GM23248 (cell line): ENCODE results near the gene ZCCHC10. TPM values are rescaled to one million over a fixed set of nuclear protein-coding genes. Genes with fewer than 3 reads are reported as not detected.

Experiments
- DNase-seq: peaks from one replicate; pipeline ENCODE4 v3.0.0-alpha.2; 2015
- H2AFZ ChIP-seq: fragments of 200-600 bp; sonication (generic); 2 replicates; pipeline ENCODE4 v1.6.1; 2016; ENCODE audit warnings: antibody characterized with exemption
- H3F3A ChIP-seq: fragments of 200-600 bp; sonication (generic); 2 replicates; pipeline ENCODE4 v1.6.1; 2016; ENCODE audit warnings: mild to moderate bottlenecking, antibody characterized with exemption, mixed run types; ENCODE audit not compliant: insufficient read depth
- H3K27ac ChIP-seq: fragments of 200-600 bp; sonication (generic); 2 replicates; pipeline ENCODE4 v1.5.1; 2016; ENCODE audit warnings: mild to moderate bottlenecking
- H3K27me3 ChIP-seq: fragments of 200-600 bp; sonication (generic); replicated peaks from 2 replicates; pipeline ENCODE4 v1.6.1; 2016; ENCODE audit warnings: mild to moderate bottlenecking; ENCODE audit not compliant: insufficient read depth
- H3K36me3 ChIP-seq: fragments of 200-600 bp; sonication (generic); 2 replicates; pipeline ENCODE4 v1.6.1; 2016; ENCODE audit warnings: low read depth, mild to moderate bottlenecking
- H3K4me1 ChIP-seq: fragments of 200-600 bp; sonication (generic); 2 replicates; pipeline ENCODE4 v1.6.1; 2016; ENCODE audit warnings: mild to moderate bottlenecking; ENCODE audit not compliant: insufficient read depth
- H3K4me2 ChIP-seq: fragments of 200-600 bp; sonication (generic); one replicate; pipeline ENCODE4 v1.6.1; 2016; ENCODE audit warnings: mild to moderate bottlenecking; ENCODE audit not compliant: unreplicated experiment
- H3K4me3 ChIP-seq: fragments of 200-600 bp; sonication (generic); 2 replicates; pipeline ENCODE4 v1.5.1; 2016; ENCODE audit warnings: mild to moderate bottlenecking
- H3K79me2 ChIP-seq: fragments of 200-600 bp; sonication (generic); 2 replicates; pipeline ENCODE4 v1.6.1; 2016; ENCODE audit warnings: mild to moderate bottlenecking; ENCODE audit not compliant: insufficient read depth
- H3K9ac ChIP-seq: fragments of 200-600 bp; sonication (generic); 2 replicates; pipeline ENCODE4 v1.6.1; 2016; ENCODE audit warnings: mild to moderate bottlenecking
- H3K9me2 ChIP-seq: fragments of 200-600 bp; sonication (generic); 2 replicates; pipeline ENCODE4 v1.6.1; 2016; ENCODE audit warnings: mixed run types, mild to moderate bottlenecking, moderate library complexity; ENCODE audit not compliant: insufficient read depth
- H3K9me3 ChIP-seq: fragments of 200-600 bp; sonication (generic); one replicate; pipeline ENCODE4 v1.6.1; 2017; ENCODE audit warnings: low read depth
- H4K20me1 ChIP-seq: fragments of 200-600 bp; sonication (generic); 2 replicates; pipeline ENCODE4 v1.6.0; 2016; ENCODE audit not compliant: insufficient read depth
- EZH2 ChIP-seq: fragments of 200-600 bp; sonication (generic); IDR thresholded peaks from 2 replicates; pipeline ENCODE4 v1.6.1; 2018; ENCODE audit warnings: antibody characterized with exemption, mild to moderate bottlenecking; ENCODE audit not compliant: insufficient read depth, poor library complexity, severe bottlenecking
- EZH2phosphoT487 ChIP-seq: fragments of 200-600 bp; sonication (generic); IDR thresholded peaks from 2 replicates; pipeline ENCODE4 v1.6.1; 2018; ENCODE audit warnings: antibody characterized with exemption, moderate library complexity, mild to moderate bottlenecking, low read depth; ENCODE audit not compliant: insufficient read depth
- WGBS, 2 experiments: methylation state at CpG; one replicate each; pipeline ENCODE4 v1.1.6; 2015 to 2017; ENCODE audit warnings: low lambda C conversion rate in 2 of 2, low coverage in 1 of 2; ENCODE audit errors: missing lambda C conversion rate in 2 of 2; 5-methylcytosine and 5-hydroxymethylcytosine counted together
- in situ Hi-C: fragments of 300-500 bp; cut with MboI; formaldehyde crosslinking; loops from 2 replicates; pipeline ENCODE4 v1.15.0; 2020
- polyA plus RNA-seq: library from polyadenylated mRNA; unstranded; fragments of >200 nt; fragmentation: Nextera tagmentation; extraction: Ambion mirVana; gene quantifications from 2 replicates; pipeline ENCODE4 v1.2.1, GENCODE V29; 2016
- total RNA-seq: library from RNA; depleted of rRNA; stranded (reverse); fragments of >200 nt; shearing (Covaris generic); gene quantifications from 2 replicates; pipeline ENCODE4 v1.2.3, GENCODE V29; 2014; rRNA removed

The ZCCHC10 gene
- total RNA-seq (9.5 and 13.0 TPM in 2 replicates), polyA plus RNA-seq (22.6 and 23.1 TPM in 2 replicates)

DNA sequence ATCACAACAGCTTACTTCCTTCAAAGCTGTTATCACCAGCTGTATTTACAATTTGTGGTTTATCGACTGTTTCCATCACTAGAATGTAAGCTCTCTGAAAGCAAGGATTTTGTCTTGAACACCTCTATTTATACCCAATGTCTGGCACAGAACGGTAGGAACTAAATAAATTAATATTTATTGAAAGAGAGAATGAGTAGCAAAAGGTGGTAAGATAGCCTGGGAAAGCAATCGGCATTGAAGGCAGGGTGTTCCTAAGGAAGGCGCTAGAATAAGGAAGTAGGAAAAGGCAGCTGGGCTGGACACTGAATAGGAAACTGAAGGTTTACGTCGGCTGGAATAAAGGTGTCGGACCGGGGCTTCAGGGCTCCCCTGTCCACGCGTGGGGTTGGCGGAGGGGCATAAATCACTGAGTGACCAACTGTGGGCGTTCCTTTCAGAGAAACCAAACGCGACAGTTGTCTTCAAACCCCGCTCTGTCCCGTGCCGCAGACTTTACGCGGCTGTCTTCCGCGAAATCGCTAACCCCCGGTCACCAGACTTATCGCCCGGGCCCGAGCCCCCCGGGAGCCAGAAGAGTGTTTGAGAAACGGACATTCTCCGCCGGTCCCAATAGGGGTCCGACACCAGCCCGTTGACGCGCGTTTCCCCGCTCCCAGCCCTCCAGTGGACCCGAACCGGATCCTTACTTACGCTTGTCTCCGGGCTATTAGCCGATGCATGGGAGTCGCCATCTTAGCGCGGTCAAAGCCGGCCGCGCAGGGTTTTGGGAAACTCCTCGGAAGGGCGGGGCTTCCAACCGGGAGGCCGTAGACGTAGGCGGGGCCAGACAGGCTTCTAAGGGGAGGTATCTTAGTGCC lies at the start of gene ZCCHC10:
Gene ZCCHC10 (minus strand): TSS at position 746 of the 860 bp plus-strand sequence. CDS start 12 bp downstream, at position 734.
- 0 to 2% methylated on average over 53 of the region's 53 CpGs for WGBS, 2 experiments
- H3K79me2 ChIP-seq: peaks cover 47% of the 10 kb centered on the region

GRCh38 chr5:133075572-133076536 lies 49.5 kb upstream of the ZCCHC10 start:
- Histone ChIP-seq H3K27ac (no peak overlapping the region), H3K4me2 (no peak overlapping the region)

More for the DNA sequence above, at the start of gene ZCCHC10:
- Histone ChIP-seq H3K9me3 (no peaks in the 10 kb centered on the region), H3K9ac (peak within 1 kb of the TSS; percentile 91), H3K27ac (peak within 1 kb of the TSS; percentile 84), H3F3A (peaks cover 5% of the 10 kb centered on the region; the same call in 1 of the 2 replicates), H3K9me2 (no peaks in the 10 kb centered on the region), H3K36me3 (no peaks in the 10 kb centered on the region), H3K4me2 (peak within 1 kb of the TSS; percentile 97), H3K4me3 (peak within 1 kb of the TSS; percentile 87), H2AFZ (peak within 1 kb of the TSS; percentile 96), H3K27me3 (no peaks in the 10 kb centered on the region), H3K4me1 (peaks cover 5% of the 10 kb centered on the region; the same call in 1 of the 2 replicates), H4K20me1 (no peaks in the 10 kb centered on the region)
- TF ChIP-seq EZH2 (no peak), EZH2phosphoT487 (no peak)
- DNase-seq: peak; percentile 98
- in situ Hi-C loops: no loop called here

GRCh38 chr5:133072021-133072420 lies 45.7 kb upstream of the ZCCHC10 start:
- H3K4me3 ChIP-seq: no peak overlapping the region
- H3K27me3 ChIP-seq: no peaks in the 10 kb centered on the region
- 85 to 97% methylated on average over 4 of the region's 4 CpGs for WGBS, 2 experiments
- in situ Hi-C loops: no loop called here
- no peaks in the 10 kb centered on the region for H3K9me2 ChIP-seq
- no peak overlapping the region for H3K4me2 ChIP-seq
- TF ChIP-seq EZH2phosphoT487 (no peak), EZH2 (no peak)
- H3K9me3 ChIP-seq: no peaks in the 10 kb centered on the region
- peaks cover 73% of the 10 kb centered on the region for H3K36me3 ChIP-seq
- H3F3A ChIP-seq: no peaks in the 10 kb centered on the region
- H3K4me1 ChIP-seq: no peaks in the 10 kb centered on the region
- no peak overlapping the region for H3K27ac ChIP-seq
- no peak overlapping the region for H2AFZ ChIP-seq
- peaks cover 100% of the 10 kb centered on the region for H3K79me2 ChIP-seq
- peaks cover 2% of the 10 kb centered on the region; the same call in 1 of the 2 replicates for H4K20me1 ChIP-seq
- no peak overlapping the region for H3K9ac ChIP-seq
- DNase-seq: no peak

More at GRCh38 chr5:133075572-133076536, 49.5 kb upstream of the ZCCHC10 start:
- DNase-seq: no peak
- Histone ChIP-seq H2AFZ (no peak overlapping the region), H3K9me2 (no peaks in the 10 kb centered on the region), H3F3A (0 out of 2 replicates have a peak, but pooled peaks cover 7% of the 10 kb centered on the region), H3K27me3 (no peaks in the 10 kb centered on the region), H3K79me2 (peaks cover 100% of the 10 kb centered on the region), H3K4me1 (0 out of 2 replicates have a peak, but pooled peaks cover 3% of the 10 kb centered on the region), H4K20me1 (peaks cover 9% of the 10 kb centered on the region; the same call in 1 of the 2 replicates), H3K4me3 (no peak overlapping the region), H3K36me3 (peaks cover 57% of the 10 kb centered on the region), H3K9ac (no peak overlapping the region), H3K9me3 (no peaks in the 10 kb centered on the region)
- 84% methylated on average over 7 of the region's 7 CpGs for WGBS, 2 experiments
- TF ChIP-seq EZH2phosphoT487: no peak
- TF ChIP-seq EZH2: no peak
- in situ Hi-C loops: no loop called here

- WGBS, 2 experiments: 95 to 98% methylated on average over 2 of the region's 2 CpGs
- in situ Hi-C loops: no loop called here
- Histone ChIP-seq H3K27me3 (no peaks in the 10 kb centered on the region), H3K9me3 (no peaks in the 10 kb centered on the region), H3K4me3 (no peak overlapping the region), H3K27ac (no peak overlapping the region), H4K20me1 (peaks cover 15% of the 10 kb centered on the region; the same call in 1 of the 2 replicates), H3K9me2 (no peaks in the 10 kb centered on the region), H3F3A (no peaks in the 10 kb centered on the region), H3K36me3 (peaks cover 27% of the 10 kb centered on the region; the same call in 1 of the 2 replicates), H3K4me2 (no peak overlapping the region), H2AFZ (no peak overlapping the region), H3K9ac (no peak overlapping the region), H3K79me2 (peaks cover 100% of the 10 kb centered on the region), H3K4me1 (no peaks in the 10 kb centered on the region)
- TF ChIP-seq EZH2: no peak
- no peak for TF ChIP-seq EZH2phosphoT487
- no peak for DNase-seq
These were observed 39.7 kb upstream of the ZCCHC10 start for GRCh38 chr5:133066045-133066444.
